HG02759 (cell line): Measurements from ENCODE around the gene RNASE8.

Source experiments
- ATAC-seq: cut with Tn5 transposase; IDR thresholded peaks from one replicate; pipeline ENCODE4 v1.9.1; 2021; ENCODE audit warnings: mild to moderate bottlenecking, moderate library complexity; ENCODE audit not compliant: unreplicated experiment

Gene RNASE8

GRCh38 chr14:21103411-21103709 is 45.7 kb downstream of the RNASE8 start:
- ATAC-seq, result peak; percentile 0

- peak; percentile 93 for ATAC-seq
These were observed 46.3 kb downstream of the RNASE8 start for GRCh38 chr14:21103710-21104447.

- ATAC-seq, result peak; percentile 37
These were observed 46.9 kb downstream of the RNASE8 start for GRCh38 chr14:21104448-21105060.

- ATAC-seq, result no peak
These were observed 47.5 kb downstream of the RNASE8 start for GRCh38 chr14:21105095-21105494.

GRCh38 chr14:21106176-21106497 is 48.5 kb downstream of the RNASE8 start:
- no peak for ATAC-seq

GRCh38 chr14:21106498-21107282 is 49.1 kb downstream of the RNASE8 start:
- ATAC-seq, result no peak

GRCh38 chr14:21107283-21107800 is 49.7 kb downstream of the RNASE8 start:
- ATAC-seq, result no peak
